ENCODE measurements around the gene ANAPC4. TPM values are rescaled to one million over a fixed set of nuclear protein-coding genes. Genes with fewer than 3 reads are reported as not detected.

The ANAPC4 gene
- total RNA-seq, 1 experiment from 2014 or later = 42.8 TPM

DNA sequence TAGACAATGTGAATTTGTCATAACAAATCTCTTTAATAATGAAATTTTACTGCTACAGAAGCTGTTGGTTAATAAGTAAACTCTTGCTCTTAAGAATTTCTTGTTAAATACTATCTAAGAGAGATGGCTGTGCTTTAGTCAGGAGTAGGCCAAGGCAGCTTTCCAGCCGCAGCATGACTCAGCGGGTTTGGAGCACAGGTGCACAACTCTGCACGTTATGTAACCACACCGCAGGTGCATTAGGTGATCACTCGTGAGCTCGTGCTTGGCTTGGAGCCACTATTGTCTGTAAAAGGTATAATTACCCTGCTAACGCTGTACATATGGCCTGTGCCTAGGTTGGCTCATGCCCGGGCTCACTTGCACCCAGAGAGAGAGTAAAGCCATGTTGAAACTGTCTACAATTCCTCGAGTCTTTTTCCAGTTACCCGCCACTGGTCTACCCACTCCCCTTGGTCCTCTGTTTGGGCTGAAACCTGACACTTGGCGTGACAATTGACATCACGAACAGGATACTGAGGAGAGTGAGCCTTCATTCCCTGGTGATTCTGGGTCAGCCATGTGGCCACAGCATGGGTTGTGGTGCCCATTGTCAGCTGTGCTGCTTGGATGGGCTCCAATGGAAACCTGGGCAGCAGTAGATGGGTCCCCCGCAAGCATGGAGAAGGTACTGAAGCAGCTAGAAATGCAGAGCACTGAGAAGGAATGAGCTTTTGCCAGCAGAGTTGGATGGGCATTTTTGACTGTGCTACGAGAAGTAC is 18.4 kb upstream of the ANAPC4 start:
- no peak for TF ChIP-seq EZH2 (IDR thresholded peaks at IDR 0.05; ENCODE audit: borderline replicate concordance, low read depth, low read length, poor library complexity, severe bottlenecking)
- TF ChIP-seq, protein P1, sequence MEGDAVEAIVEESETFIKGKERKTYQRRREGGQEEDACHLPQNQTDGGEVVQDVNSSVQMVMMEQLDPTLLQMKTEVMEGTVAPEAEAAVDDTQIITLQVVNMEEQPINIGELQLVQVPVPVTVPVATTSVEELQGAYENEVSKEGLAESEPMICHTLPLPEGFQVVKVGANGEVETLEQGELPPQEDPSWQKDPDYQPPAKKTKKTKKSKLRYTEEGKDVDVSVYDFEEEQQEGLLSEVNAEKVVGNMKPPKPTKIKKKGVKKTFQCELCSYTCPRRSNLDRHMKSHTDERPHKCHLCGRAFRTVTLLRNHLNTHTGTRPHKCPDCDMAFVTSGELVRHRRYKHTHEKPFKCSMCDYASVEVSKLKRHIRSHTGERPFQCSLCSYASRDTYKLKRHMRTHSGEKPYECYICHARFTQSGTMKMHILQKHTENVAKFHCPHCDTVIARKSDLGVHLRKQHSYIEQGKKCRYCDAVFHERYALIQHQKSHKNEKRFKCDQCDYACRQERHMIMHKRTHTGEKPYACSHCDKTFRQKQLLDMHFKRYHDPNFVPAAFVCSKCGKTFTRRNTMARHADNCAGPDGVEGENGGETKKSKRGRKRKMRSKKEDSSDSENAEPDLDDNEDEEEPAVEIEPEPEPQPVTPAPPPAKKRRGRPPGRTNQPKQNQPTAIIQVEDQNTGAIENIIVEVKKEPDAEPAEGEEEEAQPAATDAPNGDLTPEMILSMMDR (conservative IDR thresholded peaks at IDR 0.05; ENCODE audit: low read depth, low read length) = no peak
- Histone ChIP-seq H3K27ac (ENCODE audit: low read depth, low read length, poor library complexity, severe bottlenecking) (no peak overlapping the region), H3K36me3 (ENCODE audit: insufficient read depth, low read length, poor library complexity, severe bottlenecking) (no peaks in the 10 kb centered on the region), H3K4me1 (ENCODE audit: insufficient read depth, low read length, poor library complexity, severe bottlenecking) (no peaks in the 10 kb centered on the region), H3K4me3 (ENCODE audit: low read depth, low read length, poor library complexity, severe bottlenecking) (no peak overlapping the region), H3K27me3 (replicated peaks; ENCODE audit: insufficient read depth, low read depth, low read length, poor library complexity) (no peaks in the 10 kb centered on the region), H3K9me3 (ENCODE audit: low read depth, low read length, poor library complexity, severe bottlenecking) (no peaks in the 10 kb centered on the region)
- POLR2A ChIA-PET (ENCODE audit: low non-redundant PET) = no interaction called here
- no TSS peak for BruUV-seq (replicated peaks)
- no peak for DNase-seq (ENCODE audit: low spot score)
- CTCF ChIA-PET = no interaction called here
- intact Hi-C loops (cut with micrococcal nuclease; ENCODE audit: unreplicated experiment) = no loop called here

DNA sequence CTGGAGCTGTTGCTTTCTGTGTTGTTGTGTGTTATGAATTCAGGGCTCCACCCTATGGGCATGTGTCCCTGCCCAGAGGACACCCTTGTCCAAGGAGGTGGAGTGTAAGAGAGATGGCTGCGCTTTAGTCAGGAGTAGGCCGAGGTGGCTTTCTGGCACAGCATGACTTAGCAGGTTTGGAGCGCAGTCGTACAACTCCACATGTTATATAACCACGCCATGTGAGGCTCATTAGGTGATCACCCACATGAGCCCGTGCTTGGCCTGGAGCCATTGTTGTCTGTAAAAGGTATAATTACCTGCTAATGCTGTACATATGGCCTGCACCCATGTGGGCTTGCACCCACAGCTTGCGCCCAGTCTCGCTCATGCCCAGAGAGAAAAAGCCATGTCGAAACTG is 15.8 kb upstream of the ANAPC4 start:
- Histone ChIP-seq H3K36me3 (ENCODE audit: insufficient read depth, low read length, poor library complexity, severe bottlenecking) (peaks cover 6% of the 10 kb centered on the region), H3K4me1 (ENCODE audit: insufficient read depth, low read length, poor library complexity, severe bottlenecking) (no peaks in the 10 kb centered on the region), H3K27ac (ENCODE audit: low read depth, low read length, poor library complexity, severe bottlenecking) (no peak overlapping the region), H3K4me3 (ENCODE audit: low read depth, low read length, poor library complexity, severe bottlenecking) (no peak overlapping the region), H3K9me3 (ENCODE audit: low read depth, low read length, poor library complexity, severe bottlenecking) (no peaks in the 10 kb centered on the region), H3K27me3 (replicated peaks; ENCODE audit: insufficient read depth, low read depth, low read length, poor library complexity) (no peaks in the 10 kb centered on the region)
- BruUV-seq (replicated peaks) = no TSS peak
- DNase-seq (ENCODE audit: low spot score) = no peak
- ChIA-PET CTCF (no interaction called here), POLR2A (ENCODE audit: low non-redundant PET) (no interaction called here)
- TF ChIP-seq, protein P1 (conservative IDR thresholded peaks at IDR 0.05; ENCODE audit: low read depth, low read length) = no peak
- no peak for TF ChIP-seq EZH2 (IDR thresholded peaks at IDR 0.05; ENCODE audit: borderline replicate concordance, low read depth, low read length, poor library complexity, severe bottlenecking)
- intact Hi-C loops (cut with micrococcal nuclease; ENCODE audit: unreplicated experiment) = no loop called here

DNA sequence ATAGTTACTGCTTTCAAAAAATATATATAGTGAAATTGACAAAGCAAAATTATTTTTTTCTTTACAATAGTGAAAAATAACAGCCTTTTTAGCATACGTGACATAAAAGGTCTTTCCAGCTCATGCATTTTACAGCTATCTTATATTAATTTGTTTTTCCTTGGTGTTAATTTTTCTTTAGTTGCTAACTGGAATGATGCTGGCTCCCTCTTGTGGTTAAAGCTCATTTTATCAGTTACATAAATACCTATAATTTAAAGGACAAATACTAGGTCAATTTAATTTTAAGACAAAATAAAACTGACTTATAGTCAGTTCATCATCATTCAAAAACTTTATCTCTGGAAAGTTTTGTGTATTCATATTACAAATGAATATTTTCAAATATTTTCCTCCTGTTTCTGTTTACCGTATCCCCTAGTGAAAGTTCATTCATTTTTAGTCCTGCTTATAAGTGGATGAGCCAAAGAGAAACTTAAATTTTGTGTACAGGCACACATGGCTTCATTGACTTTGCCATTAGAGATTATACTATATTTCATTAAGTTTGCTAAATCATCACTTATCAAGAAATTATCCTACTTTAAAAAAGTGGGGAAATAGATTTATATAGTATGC is 9.9 kb upstream of the ANAPC4 start:
- intact Hi-C loops (cut with micrococcal nuclease; ENCODE audit: unreplicated experiment) = loop anchor here (1.0 to 5.0 kb wide), 2 partner anchors 187 to 390 kb away; no protein-coding TSS in a partner anchor
- H3K4me1 ChIP-seq (ENCODE audit: insufficient read depth, low read length, poor library complexity, severe bottlenecking) = no peaks in the 10 kb centered on the region
- H3K4me3 ChIP-seq (ENCODE audit: low read depth, low read length, poor library complexity, severe bottlenecking) = no peak overlapping the region
- CTCF ChIA-PET = interaction anchor here (1.0 to 3.4 kb wide), 4 partner anchors 55 to 207 kb away, joined by 3 to 13 read pairs (median 4); partner anchors contain the start of genes SEPSECS and ZCCHC4
- TF ChIP-seq, protein P1 (conservative IDR thresholded peaks at IDR 0.05; ENCODE audit: low read depth, low read length) = peak; percentile 75
- TF ChIP-seq EZH2 (IDR thresholded peaks at IDR 0.05; ENCODE audit: borderline replicate concordance, low read depth, low read length, poor library complexity, severe bottlenecking) = no peak
- BruUV-seq (replicated peaks) = no TSS peak
- H3K27ac ChIP-seq (ENCODE audit: low read depth, low read length, poor library complexity, severe bottlenecking) = no peak overlapping the region
- peaks cover 6% of the 10 kb centered on the region for H3K36me3 ChIP-seq (ENCODE audit: insufficient read depth, low read length, poor library complexity, severe bottlenecking)
- POLR2A ChIA-PET (ENCODE audit: low non-redundant PET) = no interaction called here
- H3K27me3 ChIP-seq (replicated peaks; ENCODE audit: insufficient read depth, low read depth, low read length, poor library complexity) = no peaks in the 10 kb centered on the region
- DNase-seq (ENCODE audit: low spot score) = peak; percentile 57
- H3K9me3 ChIP-seq (ENCODE audit: low read depth, low read length, poor library complexity, severe bottlenecking) = no peaks in the 10 kb centered on the region
